Activated CD4-positive, alpha-beta T cell treated with anti-CD3 and anti-CD28 coated beads, Interleukin-2, amount 50 U/mL, for 4 hours (primary cell): ENCODE results near the gene PDCD1.
A peak's percentile ranks its signal among the peaks of the same experiment; 100 is the strongest.

Source experiments
- DNase-seq, 2 experiments: peaks; one replicate each; pipeline ENCODE4 v3.0.0-alpha.2; 2020

Gene PDCD1

GRCh38 chr2:241864168-241864849 is 5.6 kb upstream of the PDCD1 start:
- no peak for DNase-seq

GRCh38 chr2:241863536-241863954 is 4.9 kb upstream of the PDCD1 start:
- DNase-seq: peak; percentile 56 to 57

- DNase-seq: no peak
Measured at GRCh38 chr2:241862775-241863535, 4.3 kb upstream of the PDCD1 start.

GRCh38 chr2:241862093-241862492 is 3.4 kb upstream of the PDCD1 start:
- DNase-seq: no peak

GRCh38 chr2:241861264-241861663 is 2.6 kb upstream of the PDCD1 start:
- DNase-seq: no peak

GRCh38 chr2:241860184-241861078 is 1.7 kb upstream of the PDCD1 start:
- no peak for DNase-seq

GRCh38 chr2:241859436-241860183 is 916 bp upstream of the PDCD1 start:
- DNase-seq: peak; percentile 72 to 77

GRCh38 chr2:241859017-241859435 is 332 bp upstream of the PDCD1 start:
- DNase-seq: no peak

GRCh38 chr2:241857572-241858121 is 1.0 kb downstream of the PDCD1 start:
- no peak for DNase-seq

- no peak for DNase-seq
Measured at GRCh38 chr2:241857041-241857541, 1.6 kb downstream of the PDCD1 start.

- no peak for DNase-seq
Measured at GRCh38 chr2:241855888-241856422, 2.7 kb downstream of the PDCD1 start.

- DNase-seq: no peak
Measured at GRCh38 chr2:241855245-241855887, 3.3 kb downstream of the PDCD1 start.

GRCh38 chr2:241854342-241855244 is 4.1 kb downstream of the PDCD1 start:
- DNase-seq: no peak

GRCh38 chr2:241853651-241854341 is 4.9 kb downstream of the PDCD1 start:
- DNase-seq: no peak

- no peak for DNase-seq
Measured at GRCh38 chr2:241852981-241853631, 5.6 kb downstream of the PDCD1 start.

GRCh38 chr2:241852116-241852980 is 6.3 kb downstream of the PDCD1 start:
- DNase-seq: no peak

GRCh38 chr2:241851325-241852115 is 7.2 kb downstream of the PDCD1 start:
- DNase-seq: no peak
